ENCODE data around the gene S100A1.
"Not testable (repeated sequence)": the region's sequence is repeated elsewhere in the genome, so short reads cannot be mapped to it uniquely, and the experiment has no call there.

Gene S100A1

GRCh38 chr1:153633161-153633753, 5.0 kb downstream of the S100A1 start:
- DNase-seq, result no peak

GRCh38 chr1:153633754-153634665, 5.8 kb downstream of the S100A1 start, which contains the start of gene CHTOP:
Gene CHTOP (plus strand): TSS chr1:153634066. CDS start chr1:153636589, 2,523 bp downstream.
- DNase-seq, result peak; percentile 94

DNA sequence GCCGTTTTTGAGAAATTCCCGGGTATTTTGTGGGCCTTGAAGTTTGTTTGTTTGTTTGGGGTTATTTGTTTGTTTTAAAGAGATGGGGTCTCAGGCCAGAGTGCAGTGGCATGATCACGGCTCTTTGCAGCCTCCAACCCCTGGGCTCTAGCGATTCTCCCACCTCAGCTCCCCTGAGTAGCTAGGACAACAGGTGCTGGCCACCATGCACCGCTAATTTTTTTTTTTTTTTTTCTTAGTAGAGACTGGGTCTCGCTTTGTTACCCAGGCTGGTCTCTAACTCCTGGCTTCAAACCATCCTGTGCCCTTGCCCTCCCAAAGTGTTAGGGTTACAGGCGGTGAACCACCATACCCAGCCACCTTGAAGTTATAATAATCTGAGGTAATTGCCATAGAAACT, 7.6 kb downstream of the S100A1 start:
- no peak for DNase-seq

- DNase-seq, result no peak
Observed at GRCh38 chr1:153636312-153636711, 8.1 kb downstream of the S100A1 start.

- no peak for DNase-seq
Observed at GRCh38 chr1:153638261-153638660, 10.0 kb downstream of the S100A1 start.

DNA sequence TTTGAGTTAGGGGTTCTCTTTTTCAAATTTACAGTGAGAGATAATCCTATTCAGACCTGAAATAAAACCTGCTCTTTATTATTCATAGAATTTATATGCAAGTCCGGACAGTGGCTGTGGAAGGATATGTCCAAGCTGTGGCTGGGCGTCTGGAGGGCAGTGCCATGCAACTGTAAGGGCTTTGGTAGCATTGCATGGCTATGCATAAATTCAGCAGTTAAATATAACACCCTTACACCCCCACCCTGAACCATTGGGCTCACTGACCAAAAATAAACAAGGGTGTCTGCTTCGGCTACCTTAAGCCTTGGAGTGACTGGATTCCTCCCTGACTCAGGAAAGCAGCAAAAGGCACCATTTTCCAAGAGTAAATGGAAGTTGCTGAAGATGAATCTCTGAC, 11.0 kb downstream of the S100A1 start:
- DNase-seq, result no peak

DNA sequence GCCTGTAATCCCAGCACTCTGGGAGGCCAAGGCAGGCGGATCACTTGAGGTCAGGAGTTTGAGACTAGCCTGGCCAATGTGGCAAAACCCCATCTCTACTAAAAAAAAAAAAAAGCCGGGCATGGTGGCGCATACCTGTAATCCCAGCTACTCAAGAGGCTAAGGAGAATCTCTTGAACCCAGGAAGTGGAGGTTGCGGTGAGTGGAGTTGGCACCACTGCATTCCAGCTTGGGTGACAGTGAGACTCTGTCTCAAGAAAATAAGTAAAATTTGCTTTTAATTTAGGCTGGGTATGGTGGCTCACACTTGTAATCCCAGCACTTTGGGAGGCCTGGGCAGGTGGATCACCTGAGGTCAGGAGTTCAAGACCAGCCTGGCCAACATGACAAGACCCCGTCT, 12.0 kb downstream of the S100A1 start:
- not testable (repeated sequence) for DNase-seq

GRCh38 chr1:153640861-153641260, 12.6 kb downstream of the S100A1 start:
- no peak for DNase-seq

- no peak for DNase-seq
Observed at GRCh38 chr1:153642161-153642560, 13.9 kb downstream of the S100A1 start.

DNA sequence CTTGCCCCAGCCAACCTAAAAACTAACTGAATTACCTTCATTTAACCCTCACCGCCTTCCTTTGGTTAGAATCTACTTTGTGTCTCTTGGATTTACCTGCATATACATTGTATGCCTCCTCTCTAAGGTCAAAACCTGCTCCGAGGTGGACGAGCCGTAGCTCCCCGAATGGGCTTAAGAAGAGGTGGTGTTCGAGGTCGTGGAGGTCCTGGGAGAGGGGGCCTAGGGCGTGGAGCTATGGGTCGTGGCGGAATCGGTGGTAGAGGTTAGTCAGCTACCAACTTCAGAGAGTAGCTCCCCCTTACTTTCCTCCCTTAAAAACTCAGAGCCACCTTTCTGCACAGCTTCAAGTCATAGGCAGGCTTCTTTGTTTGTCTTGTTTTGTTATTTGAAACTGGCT, 14.9 kb downstream of the S100A1 start:
- no peak for DNase-seq

GRCh38 chr1:153643816-153644215, 15.6 kb downstream of the S100A1 start:
- DNase-seq, result no peak

DNA sequence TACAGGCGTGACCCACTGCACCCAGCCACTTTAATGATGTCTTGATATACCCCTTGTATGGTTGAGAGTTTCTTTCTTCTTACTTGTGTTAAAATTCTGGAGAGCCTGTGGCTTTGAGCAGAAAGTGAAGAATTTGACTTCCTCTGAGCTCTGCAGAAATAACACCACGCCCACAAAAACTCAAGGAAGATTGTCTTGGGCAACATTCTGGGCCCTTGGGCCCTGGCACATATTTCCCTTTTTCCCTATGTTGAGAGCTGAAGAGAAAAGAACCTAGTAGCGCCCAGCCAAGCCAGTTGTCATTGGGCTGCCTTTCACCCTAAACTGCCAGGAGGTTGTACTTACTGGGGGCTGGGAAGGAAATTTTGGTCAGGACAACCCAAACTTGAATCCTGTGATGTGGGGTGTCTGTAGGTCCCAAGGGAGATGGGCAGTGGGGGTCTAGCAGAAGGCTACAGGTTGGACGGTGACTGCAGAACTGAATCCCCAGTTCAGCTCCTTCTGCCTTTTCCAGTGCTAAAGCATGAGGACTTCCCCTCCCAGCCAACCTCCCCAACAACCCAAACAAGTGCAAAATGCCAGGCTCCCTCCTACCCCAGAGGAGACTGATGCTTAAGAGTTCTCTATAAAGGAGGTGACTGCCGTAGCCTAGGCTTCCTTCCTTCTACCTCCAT, 18.6 kb downstream of the S100A1 start:
- DNase-seq, result no peak

GRCh38 chr1:153647346-153647714, 19.1 kb downstream of the S100A1 start:
- no peak for DNase-seq

- DNase-seq, result no peak
Observed at GRCh38 chr1:153648000-153648643, 19.9 kb downstream of the S100A1 start.

GRCh38 chr1:153649137-153649862, 21.1 kb downstream of the S100A1 start:
- DNase-seq, result no peak

GRCh38 chr1:153649863-153650235, 21.6 kb downstream of the S100A1 start:
- DNase-seq, result no peak

- no peak for DNase-seq
Observed at GRCh38 chr1:153651771-153652170, 23.5 kb downstream of the S100A1 start.

DNA sequence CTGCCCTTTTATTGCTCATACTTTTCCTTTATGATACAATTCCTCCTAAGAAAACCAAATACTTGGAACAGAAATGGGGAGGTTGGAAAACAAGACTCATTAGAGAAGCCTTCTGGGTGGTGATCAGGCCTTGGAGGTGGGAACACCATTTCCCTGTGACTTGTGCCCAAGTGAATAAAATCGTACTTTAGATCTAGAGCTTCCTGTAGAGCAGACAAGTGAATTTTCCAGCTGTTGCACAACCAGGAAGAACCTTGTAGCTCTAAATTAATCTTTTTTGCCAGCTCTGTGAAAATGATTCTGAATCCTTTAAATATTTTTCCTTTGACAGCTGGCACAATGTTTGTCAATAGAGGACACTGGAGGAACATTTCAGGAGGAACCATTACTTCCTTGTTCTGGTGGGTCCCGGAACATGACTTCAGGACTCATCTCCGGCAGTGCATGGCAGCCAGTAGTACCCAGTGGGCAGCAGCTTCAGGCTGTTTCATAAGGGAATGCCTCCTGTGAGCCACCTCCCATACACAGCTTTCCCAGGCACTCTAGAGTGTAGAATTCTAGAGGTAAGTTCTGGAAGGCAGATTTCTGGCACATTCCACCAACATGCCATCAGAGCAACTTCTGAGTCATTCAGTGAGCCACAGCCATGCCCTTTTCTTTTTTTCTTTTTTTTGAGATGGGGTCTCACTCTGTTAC, 24.7 kb downstream of the S100A1 start:
- no peak for DNase-seq

DNA sequence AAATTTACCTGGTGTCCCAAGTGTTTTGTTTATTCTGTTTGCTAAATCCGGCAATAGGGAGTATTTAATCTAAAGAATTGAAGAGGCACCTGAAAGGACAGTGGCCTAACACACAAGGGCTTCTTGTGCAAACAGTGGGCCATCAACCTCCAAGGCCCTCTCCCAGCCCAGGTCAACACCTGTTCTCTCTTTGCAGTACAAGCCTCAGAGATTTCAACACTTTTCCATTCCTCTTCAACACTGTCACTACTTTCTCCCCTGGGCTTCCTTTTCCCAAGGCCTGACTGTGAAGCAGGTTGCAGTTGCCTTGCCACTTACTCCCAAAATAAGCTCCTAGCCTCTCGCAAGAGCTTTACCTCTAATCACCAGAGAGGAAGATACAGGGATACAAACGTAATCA, 27.1 kb downstream of the S100A1 start:
- no peak for DNase-seq

- DNase-seq, result peak; percentile 89
Observed at GRCh38 chr1:153658400-153659174, 30.4 kb downstream of the S100A1 start, which contains the start of gene SNAPIN. Gene SNAPIN (plus strand): TSS chr1:153658703. CDS start chr1:153658744, 41 bp downstream.

- DNase-seq, result no peak
Observed at GRCh38 chr1:153659175-153659534, 30.9 kb downstream of the S100A1 start.
